HuH-7.5 (cell line): Measurements from ENCODE around the gene NKAIN4.

ENCODE experiments used
- DNase-seq: peaks from one replicate; pipeline ENCODE4 v3.0.0; 2011; ENCODE audit warnings: low spot score

NKAIN4 gene

GRCh38 chr20:63254232-63254605 lies at the start of gene NKAIN4:
Gene NKAIN4, minus strand, starts transcription at chr20:63254463. Its CDS starts 13 bp downstream, at chr20:63254450.
- no peak for DNase-seq

GRCh38 chr20:63303095-63303666 lies 48.9 kb upstream of the NKAIN4 start:
- no peak for DNase-seq

- DNase-seq, result no peak
Observed at GRCh38 chr20:63301671-63302070, 47.4 kb upstream of the NKAIN4 start.

GRCh38 chr20:63298731-63299312 lies 44.6 kb upstream of the NKAIN4 start:
- DNase-seq, result no peak

- no peak for DNase-seq
Observed at GRCh38 chr20:63297796-63298572, 43.7 kb upstream of the NKAIN4 start.

- no peak for DNase-seq
Observed at GRCh38 chr20:63297371-63297781, 43.1 kb upstream of the NKAIN4 start.

GRCh38 chr20:63296531-63297299 lies 42.5 kb upstream of the NKAIN4 start:
- no peak for DNase-seq

- DNase-seq, result no peak
Observed at GRCh38 chr20:63295846-63296245, 41.6 kb upstream of the NKAIN4 start.

- DNase-seq, result no peak
Observed at GRCh38 chr20:63295422-63295821, 41.2 kb upstream of the NKAIN4 start.

- no peak for DNase-seq
Observed at GRCh38 chr20:63295018-63295417, 40.8 kb upstream of the NKAIN4 start.

GRCh38 chr20:63294536-63294900 lies 40.3 kb upstream of the NKAIN4 start:
- no peak for DNase-seq

GRCh38 chr20:63293871-63294535 lies 39.7 kb upstream of the NKAIN4 start:
- DNase-seq, result no peak

- no peak for DNase-seq
Observed at GRCh38 chr20:63293456-63293855, 39.2 kb upstream of the NKAIN4 start.

GRCh38 chr20:63292904-63293303 lies 38.6 kb upstream of the NKAIN4 start, which contains the start of gene COL20A1:
Gene COL20A1, plus strand, starts transcription at chr20:63293186. Its CDS starts 1,922 bp downstream, at chr20:63295108.
- no peak for DNase-seq

GRCh38 chr20:63292292-63292701 lies 38.0 kb upstream of the NKAIN4 start:
- DNase-seq, result no peak

GRCh38 chr20:63291811-63292210 lies 37.5 kb upstream of the NKAIN4 start:
- DNase-seq, result no peak

GRCh38 chr20:63290677-63291472 lies 36.6 kb upstream of the NKAIN4 start:
- peak; percentile 88 for DNase-seq

- no peak for DNase-seq
Observed at GRCh38 chr20:63290136-63290676, 35.9 kb upstream of the NKAIN4 start.

- DNase-seq, result no peak
Observed at GRCh38 chr20:63289311-63290135, 35.3 kb upstream of the NKAIN4 start.
